Sigmoid colon (tissue), 7 donors: ENCODE data around the gene ZNF467. TPM values are rescaled to one million over a fixed set of nuclear protein-coding genes. Genes with fewer than 3 reads are reported as not detected.

Source experiments
- DNase-seq: peaks from one replicate; pipeline ENCODE4 v3.0.0-alpha.2; 2019
- H3K27ac ChIP-seq, 4 donors: fragments of 200-600 bp; sonication (generic); one replicate each; pipeline ENCODE4 v1.5.1; 2016 to 2019; ENCODE audit warnings: mild to moderate bottlenecking in 1 of 4
- H3K27me3 ChIP-seq, 3 donors: fragments of 200-600 bp; sonication (generic); one replicate each; pipeline ENCODE4 v1.5.1; 2019; ENCODE audit warnings: mild to moderate bottlenecking in 1 of 3
- H3K36me3 ChIP-seq, 4 donors: fragments of 200-600 bp; sonication (generic); one replicate each; pipeline ENCODE4 v1.5.1; 2016 to 2019
- H3K4me1 ChIP-seq, 4 donors: fragments of 200-600 bp; sonication (generic); one replicate each; pipeline ENCODE4 v1.5.1; 2017 to 2019
- H3K4me3 ChIP-seq, 4 donors: fragments of 200-600 bp; sonication (generic); one replicate each; pipeline ENCODE4 v1.5.1; 2017 to 2019; ENCODE audit warnings: mild to moderate bottlenecking in 2 of 4, moderate library complexity in 1 of 4
- H3K9me3 ChIP-seq, 4 donors: fragments of 200-600 bp in 3 of 4; sonication (generic) in 3 of 4; one replicate each; pipeline versions ENCODE4 v1.5.1 to v1.6.1; 2013 to 2019
- CTCF ChIP-seq, 4 experiments: fragments of 450-650 bp in 3 of 4; fragments of 200-600 bp in 1 of 4; IDR thresholded peaks; one replicate each; pipeline ENCODE4 v1.5.1; 2016 to 2019; ENCODE audit warnings: antibody characterized with exemption in 4 of 4, mild to moderate bottlenecking in 3 of 4, moderate library complexity in 2 of 4
- EP300 ChIP-seq, 4 donors: sonication (generic); formaldehyde crosslinking; IDR thresholded peaks; one replicate each; pipeline ENCODE4 v1.6.1; 2017; ENCODE audit warnings: antibody characterized with exemption in 4 of 4
- POLR2A ChIP-seq, 2 donors: fragments of 450-650 bp; IDR thresholded peaks; one replicate each; pipeline ENCODE4 v1.6.1; 2016; ENCODE audit warnings: antibody characterized with exemption in 2 of 2, mild to moderate bottlenecking in 2 of 2, moderate library complexity in 2 of 2
- POLR2AphosphoS5 ChIP-seq, 4 donors: sonication (generic); formaldehyde crosslinking; IDR thresholded peaks; one replicate each; pipeline ENCODE4 v1.6.1; 2017; ENCODE audit warnings: antibody characterized with exemption in 4 of 4
- WGBS, 2 donors: extraction: QIAGEN DNeasy Blood & Tissue Kit; methylation state at CpG; one replicate each; pipeline ENCODE4 v1.1.7; 2013; 5-methylcytosine and 5-hydroxymethylcytosine counted together
- intact Hi-C: fragments of 100-400 bp; cut with DNase I; formaldehyde crosslinking; loops from one replicate; pipeline ENCODE4 v1.15.1; 2023
- polyA plus RNA-seq, 3 donors: library from polyadenylated mRNA; stranded (reverse); fragments of 200-250 nt; gene quantifications; one replicate each; pipeline ENCODE4 v1.2.3, GENCODE V29; 2013
- total RNA-seq, 4 donors: library from RNA; depleted of rRNA; stranded (reverse); fragments of >200 nt; gene quantifications; one replicate each; pipeline ENCODE4 v1.1.0, GENCODE V29; 2016
- donor health status: healthy with polysubstance abuse.
- donor health status: Bipolar disorder and iron deficiency.
- donor health status: healthy.

The ZNF467 gene
- total and polyA plus RNA-seq, 7 donors: 3.0 to 15.7 (median 7.1) TPM

GRCh38 chr7:149808311-149808710 is 34.9 kb upstream of the ZNF467 start:
- Histone ChIP-seq H3K36me3 (no peaks in the 10 kb centered on the region), H3K27ac (no peak overlapping the region), H3K4me1 (no peaks in the 10 kb centered on the region), H3K27me3 (no peaks in the 10 kb centered on the region), H3K4me3 (no peak overlapping the region), H3K9me3 (no peaks in the 10 kb centered on the region)
- WGBS, 2 donors: 81 to 89% methylated on average over 10 of the region's 10 CpGs
- TF ChIP-seq EP300 (IDR thresholded peaks at IDR 0.05) (no peak), POLR2A (IDR thresholded peaks at IDR 0.05) (no peak), POLR2AphosphoS5 (IDR thresholded peaks at IDR 0.05) (no peak), CTCF (IDR thresholded peaks at IDR 0.05) (no peak)
- intact Hi-C loops: no loop called here
- DNase-seq: no peak

- TF ChIP-seq EP300 (IDR thresholded peaks at IDR 0.05) (no peak), POLR2A (IDR thresholded peaks at IDR 0.05) (no peak), POLR2AphosphoS5 (IDR thresholded peaks at IDR 0.05) (no peak), CTCF (IDR thresholded peaks at IDR 0.05) (no peak)
- no peak for DNase-seq
- WGBS, 2 donors: 73 to 79% methylated on average over 16 of the region's 16 CpGs
- Histone ChIP-seq H3K27ac (no peak overlapping the region), H3K9me3 (no peaks in the 10 kb centered on the region), H3K4me3 (no peak overlapping the region), H3K36me3 (no peaks in the 10 kb centered on the region), H3K4me1 (no peaks in the 10 kb centered on the region), H3K27me3 (no peaks in the 10 kb centered on the region)
- intact Hi-C loops: no loop called here
These were observed 33.3 kb upstream of the ZNF467 start for GRCh38 chr7:149806726-149807125.

GRCh38 chr7:149804106-149804505 is 30.7 kb upstream of the ZNF467 start:
- no peaks in the 10 kb centered on the region for H3K4me1 ChIP-seq
- TF ChIP-seq EP300 (IDR thresholded peaks at IDR 0.05): no peak
- H3K27me3 ChIP-seq: no peaks in the 10 kb centered on the region
- H3K36me3 ChIP-seq: no peaks in the 10 kb centered on the region
- 60 to 82% methylated on average over 9 of the region's 9 CpGs for WGBS, 2 donors
- intact Hi-C loops: no loop called here
- no peak overlapping the region for H3K4me3 ChIP-seq
- H3K9me3 ChIP-seq: no peaks in the 10 kb centered on the region
- no peak overlapping the region for H3K27ac ChIP-seq
- DNase-seq: no peak

GRCh38 chr7:149803551-149804074 is 30.2 kb upstream of the ZNF467 start:
- Histone ChIP-seq H3K27me3 (no peaks in the 10 kb centered on the region), H3K27ac (no peak overlapping the region), H3K4me1 (no peaks in the 10 kb centered on the region), H3K4me3 (no peak overlapping the region), H3K36me3 (no peaks in the 10 kb centered on the region), H3K9me3 (no peaks in the 10 kb centered on the region)
- intact Hi-C loops: no loop called here
- WGBS, 2 donors: 76 to 81% methylated on average over 17 of the region's 17 CpGs
- DNase-seq: no peak
- no peak for TF ChIP-seq POLR2AphosphoS5 (IDR thresholded peaks at IDR 0.05)
- TF ChIP-seq CTCF (IDR thresholded peaks at IDR 0.05): no peak
- no peak for TF ChIP-seq POLR2A (IDR thresholded peaks at IDR 0.05)

- no peaks in the 10 kb centered on the region for H3K9me3 ChIP-seq
- H3K4me3 ChIP-seq: no peak overlapping the region
- no peak overlapping the region for H3K27ac ChIP-seq
- TF ChIP-seq CTCF (IDR thresholded peaks at IDR 0.05) (no peak), POLR2A (IDR thresholded peaks at IDR 0.05) (no peak), POLR2AphosphoS5 (IDR thresholded peaks at IDR 0.05) (no peak), EP300 (IDR thresholded peaks at IDR 0.05) (no peak)
- H3K27me3 ChIP-seq: no peaks in the 10 kb centered on the region
- WGBS, 2 donors: 92 to 93% methylated on average over 12 of the region's 12 CpGs
- no peaks in the 10 kb centered on the region for H3K36me3 ChIP-seq
- H3K4me1 ChIP-seq: no peaks in the 10 kb centered on the region
- intact Hi-C loops: no loop called here
- DNase-seq: no peak
These were observed 29.6 kb upstream of the ZNF467 start for GRCh38 chr7:149802966-149803365.
